GM21515 (cell line): ENCODE data around the gene FBF1.

Experiments used
- ATAC-seq: cut with Tn5 transposase; IDR thresholded peaks from one replicate; pipeline ENCODE4 v1.9.1; 2021; ENCODE audit not compliant: unreplicated experiment

The FBF1 gene

DNA sequence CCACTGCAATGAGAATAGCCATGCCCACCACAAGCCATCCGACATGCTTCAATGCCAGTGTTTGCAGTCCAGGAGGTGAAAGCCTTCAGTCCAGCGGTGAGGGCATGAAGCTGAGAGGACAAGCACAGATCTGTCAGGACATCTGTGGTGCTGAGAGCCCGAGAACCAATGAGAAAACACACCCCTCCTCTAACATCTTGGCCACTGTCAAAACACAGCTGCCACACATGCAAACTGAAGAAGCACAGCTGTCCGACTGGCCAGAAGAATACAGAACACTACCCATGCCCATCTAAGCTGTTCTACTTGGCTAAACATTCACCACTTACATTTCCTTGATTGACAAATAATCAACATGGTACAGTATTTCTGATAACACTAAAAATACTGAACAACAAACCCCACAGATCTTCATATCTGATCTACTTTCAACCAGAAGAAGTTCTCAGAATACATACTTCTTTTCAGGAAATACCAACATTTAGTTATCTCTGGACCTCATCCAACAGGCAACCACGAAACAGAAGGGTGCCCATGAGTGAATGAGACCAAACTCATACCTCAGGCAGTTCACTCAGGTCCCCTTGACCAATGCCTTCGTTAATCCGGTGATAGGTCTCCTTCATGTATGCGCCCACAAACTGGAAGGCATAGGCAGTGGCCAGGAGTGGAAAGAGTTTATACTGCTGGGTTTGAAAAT lies 10.2 kb upstream of the FBF1 start:
- ATAC-seq, result no peak

DNA sequence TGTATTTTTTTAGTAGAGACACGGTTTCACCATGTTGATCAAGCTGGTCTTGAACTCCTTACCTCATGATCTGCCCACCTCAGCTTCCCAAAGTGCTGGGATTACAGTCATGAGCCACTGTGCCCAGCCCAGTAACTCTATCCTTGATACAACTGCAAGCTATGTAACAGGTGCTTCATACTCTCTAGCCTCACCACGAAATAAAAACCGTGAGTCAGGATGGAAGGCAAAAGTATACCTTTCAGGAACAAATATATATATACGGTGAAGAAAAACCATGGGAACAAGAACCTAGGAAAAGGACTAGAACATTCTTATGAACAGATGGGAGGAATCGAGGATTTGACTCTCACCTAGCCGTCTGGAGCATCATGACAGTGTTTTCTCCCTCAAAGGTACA lies 9.6 kb upstream of the FBF1 start:
- no peak for ATAC-seq

DNA sequence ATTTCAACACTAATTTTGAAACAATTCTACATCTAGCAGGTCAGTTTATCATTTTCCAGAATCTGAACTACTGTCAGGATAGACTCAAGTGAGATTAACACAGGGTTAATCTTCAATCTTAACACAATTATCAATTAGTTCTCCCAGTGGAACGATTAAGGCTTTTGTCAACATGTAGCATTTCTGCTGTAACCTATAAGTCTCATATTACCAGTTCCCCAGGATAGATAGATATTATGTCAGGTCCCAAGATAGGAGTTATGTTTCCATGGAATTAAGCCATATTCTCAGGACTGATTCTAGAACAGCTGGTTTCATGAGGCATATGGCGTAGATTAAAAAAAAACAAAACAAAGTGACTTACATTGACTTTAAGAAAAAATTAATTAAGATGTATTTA lies 4.4 kb upstream of the FBF1 start:
- no peak for ATAC-seq

DNA sequence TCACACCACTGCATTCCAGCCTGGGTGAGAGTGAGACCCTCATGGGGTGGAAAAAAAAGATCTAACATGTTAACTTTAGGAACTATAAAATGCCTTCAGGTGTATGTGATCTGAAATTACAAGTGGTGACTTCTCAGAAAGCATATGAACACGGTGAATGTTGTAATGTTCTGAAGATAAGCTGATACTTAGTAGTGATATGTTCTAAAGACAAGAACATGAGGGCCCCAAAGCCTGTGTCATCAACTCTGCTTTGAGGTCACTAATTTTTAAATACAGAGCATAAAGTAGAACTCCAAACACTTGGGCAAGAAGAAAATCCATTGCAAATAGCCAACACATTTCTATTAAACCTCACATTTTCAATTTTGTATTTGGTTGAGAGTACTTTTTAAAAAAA lies 2.6 kb upstream of the FBF1 start:
- ATAC-seq, result no peak

DNA sequence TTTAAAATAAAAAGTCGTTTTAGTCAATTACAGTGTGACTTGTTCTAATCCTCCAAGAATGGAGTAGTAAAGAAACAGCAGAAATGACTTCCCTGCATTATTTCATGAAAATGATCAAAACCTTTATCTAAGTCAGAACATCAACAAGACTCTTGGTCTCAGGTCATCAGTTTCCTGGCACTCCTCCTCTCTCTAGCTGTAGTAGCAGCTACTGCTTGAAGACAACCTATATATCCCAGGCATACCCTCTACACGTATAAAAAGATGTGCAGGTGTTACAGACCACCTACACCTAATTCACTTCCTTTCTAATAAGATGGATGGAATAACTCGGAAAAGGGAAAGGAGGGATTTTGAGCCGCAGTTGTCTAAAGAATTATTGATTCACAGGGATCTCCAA lies 1.6 kb upstream of the FBF1 start:
- ATAC-seq, result no peak

DNA sequence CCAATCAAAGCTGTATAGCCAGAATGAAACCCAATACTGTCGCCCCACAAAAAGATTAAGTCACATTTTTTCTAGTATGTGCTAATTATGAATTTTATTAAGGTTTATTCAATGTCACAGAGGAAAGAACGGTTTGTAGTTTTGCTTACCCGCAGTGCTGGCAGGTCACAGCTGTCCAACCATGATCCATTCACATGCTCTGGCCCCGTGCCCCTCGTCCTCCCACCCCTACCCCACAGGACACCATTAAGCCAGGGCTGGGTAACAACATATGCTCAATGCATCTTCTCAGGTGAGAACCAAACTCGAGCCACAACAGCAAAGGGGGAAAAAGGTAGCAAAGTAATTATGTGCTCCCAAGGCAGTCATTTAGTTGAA lies 589 bp upstream of the FBF1 start:
- ATAC-seq, result no peak

DNA sequence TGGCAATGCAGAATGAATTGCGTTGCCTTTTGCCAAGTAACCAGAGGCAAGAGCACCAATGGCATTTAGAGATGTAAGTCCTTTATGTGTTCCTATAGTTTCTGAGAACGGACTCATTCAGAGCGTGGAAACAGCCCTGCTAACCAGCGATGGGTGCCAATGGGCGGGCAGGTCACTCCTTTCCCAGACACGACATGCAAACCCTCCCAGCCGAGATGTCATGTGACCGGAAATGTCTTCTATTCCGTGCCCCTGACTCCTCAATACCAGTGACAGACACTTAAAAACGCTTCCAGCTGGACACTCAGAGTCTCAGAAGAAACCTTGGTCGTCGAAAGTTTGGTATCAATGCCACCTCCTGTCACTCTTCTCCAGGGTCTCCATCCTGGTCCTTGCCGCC lies 3.2 kb downstream of the FBF1 start:
- no peak for ATAC-seq

DNA sequence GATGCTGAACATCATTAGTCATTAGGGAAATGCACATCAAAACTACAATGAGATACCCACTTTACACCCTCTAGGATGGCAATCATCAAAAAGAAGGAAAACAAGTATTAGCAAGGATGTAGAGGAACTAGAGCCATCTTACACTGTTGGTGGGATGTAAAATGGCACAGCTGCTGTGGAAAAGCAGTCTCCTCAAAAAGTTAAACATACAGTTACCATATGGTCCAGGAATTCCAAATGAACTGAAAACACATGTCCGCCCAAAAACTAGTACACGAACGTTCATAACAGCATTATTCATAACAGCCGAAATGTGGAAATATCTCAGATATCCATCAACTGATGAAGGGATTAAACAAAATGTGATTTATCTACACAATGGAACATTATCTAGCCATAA lies 7.0 kb downstream of the FBF1 start:
- no peak for ATAC-seq

DNA sequence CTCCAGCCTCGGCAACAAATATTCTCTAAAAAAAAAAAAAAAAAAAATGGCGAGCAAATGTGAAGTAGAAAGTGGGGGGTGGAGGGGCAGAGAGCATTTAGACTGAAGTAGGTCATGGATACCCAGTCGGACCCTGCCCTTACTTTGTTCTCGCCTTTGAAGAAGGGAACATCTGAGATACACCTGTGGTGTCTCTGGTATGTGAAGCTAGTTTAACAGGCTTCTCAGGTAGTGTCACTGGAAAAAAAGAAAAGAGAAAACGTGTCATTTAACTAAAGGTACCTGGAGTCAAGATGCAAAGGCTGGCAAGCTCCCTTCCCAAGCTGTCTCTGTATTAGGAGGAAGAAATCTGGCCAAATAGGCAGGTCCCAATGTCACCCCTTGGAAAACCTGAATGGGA lies 8.0 kb downstream of the FBF1 start:
- no peak for ATAC-seq

DNA sequence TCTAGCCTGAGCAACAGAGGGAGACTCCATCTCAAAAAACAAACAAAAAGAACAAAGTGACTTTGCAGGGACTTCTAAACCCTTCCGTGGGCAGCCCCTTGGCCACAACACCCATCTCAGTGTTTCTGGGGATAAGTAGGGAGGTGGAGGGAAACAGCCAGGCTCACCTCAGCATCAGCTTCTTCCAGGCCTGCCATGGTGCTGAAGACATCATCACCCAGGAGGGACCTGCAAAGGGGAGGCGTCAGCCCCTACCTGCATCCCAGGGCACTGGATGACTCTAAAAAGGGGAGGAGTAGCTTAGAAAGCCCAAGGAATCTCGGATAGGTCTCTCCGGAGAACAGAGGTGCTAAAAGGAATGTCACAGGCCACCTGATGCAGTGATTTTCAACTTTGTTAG lies 9.8 kb downstream of the FBF1 start:
- no peak for ATAC-seq

DNA sequence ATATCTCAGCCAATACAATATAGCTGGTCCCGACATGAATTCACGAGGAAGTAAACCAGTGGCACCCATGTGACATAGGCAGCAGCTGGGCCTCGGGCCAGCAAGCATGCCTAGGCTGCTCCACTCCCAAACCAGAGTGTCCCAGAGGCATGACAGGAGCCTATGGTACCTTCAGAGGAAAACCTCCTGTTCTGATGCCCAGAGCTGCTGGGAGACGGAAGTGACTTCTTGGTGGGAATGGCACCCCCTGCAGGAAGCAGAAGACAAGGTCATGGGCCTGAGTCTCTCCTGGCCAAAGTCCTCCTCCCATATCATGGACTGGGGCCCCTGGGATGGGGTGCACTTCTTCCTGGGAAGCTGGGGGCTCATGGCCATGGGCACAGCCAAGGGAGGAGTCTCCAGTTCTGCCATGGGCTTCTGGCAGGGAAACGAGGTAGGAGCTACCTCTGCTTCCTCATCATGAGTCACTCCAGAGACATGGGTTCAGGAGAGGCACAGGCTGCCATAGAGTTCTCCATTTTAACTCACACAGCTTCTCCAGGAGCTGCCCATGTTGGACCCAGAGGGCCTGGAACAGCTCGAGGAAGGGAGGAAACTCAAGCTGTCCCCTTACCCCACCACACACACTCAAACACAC lies 13.4 kb downstream of the FBF1 start:
- ATAC-seq, result no peak

DNA sequence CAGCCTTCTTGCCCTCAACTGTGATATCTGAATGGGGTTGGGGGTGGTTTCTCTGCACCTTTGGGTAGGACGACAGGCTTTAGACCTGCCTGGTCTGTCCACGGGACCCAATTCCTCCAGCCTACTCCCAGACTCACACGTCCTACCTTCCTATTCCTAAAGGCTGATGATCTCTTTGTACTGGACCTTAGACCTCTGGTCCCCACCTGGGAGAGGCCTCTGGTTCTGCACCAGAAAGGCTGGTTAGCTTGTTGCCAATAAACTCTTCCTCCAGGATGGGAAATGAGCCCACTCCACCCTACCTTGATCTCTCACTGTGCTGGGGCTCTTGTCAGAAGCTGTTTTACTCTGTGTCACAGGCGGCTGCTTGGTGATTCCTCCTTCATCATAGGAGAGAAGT lies 14.4 kb downstream of the FBF1 start:
- no peak for ATAC-seq

DNA sequence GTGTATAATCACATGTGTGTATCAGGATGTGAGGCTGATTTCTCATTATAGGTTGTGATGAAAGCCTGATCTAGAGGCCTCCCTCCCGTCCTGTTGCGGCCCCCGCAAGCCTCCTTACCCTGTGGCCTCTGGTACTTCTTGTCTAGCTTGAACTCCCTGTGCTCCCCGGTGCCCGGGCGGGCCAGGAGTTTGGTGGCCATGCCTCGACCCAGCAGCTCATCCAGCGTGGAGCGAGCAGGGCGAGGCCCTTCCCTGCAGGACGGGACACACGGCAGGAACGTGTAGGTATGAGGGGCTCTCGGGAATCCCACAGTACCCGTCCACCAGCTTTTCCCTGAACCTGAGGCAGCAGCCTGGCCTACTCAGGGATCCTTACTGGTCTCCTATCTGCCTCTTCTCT lies 14.9 kb downstream of the FBF1 start:
- ATAC-seq, result no peak

DNA sequence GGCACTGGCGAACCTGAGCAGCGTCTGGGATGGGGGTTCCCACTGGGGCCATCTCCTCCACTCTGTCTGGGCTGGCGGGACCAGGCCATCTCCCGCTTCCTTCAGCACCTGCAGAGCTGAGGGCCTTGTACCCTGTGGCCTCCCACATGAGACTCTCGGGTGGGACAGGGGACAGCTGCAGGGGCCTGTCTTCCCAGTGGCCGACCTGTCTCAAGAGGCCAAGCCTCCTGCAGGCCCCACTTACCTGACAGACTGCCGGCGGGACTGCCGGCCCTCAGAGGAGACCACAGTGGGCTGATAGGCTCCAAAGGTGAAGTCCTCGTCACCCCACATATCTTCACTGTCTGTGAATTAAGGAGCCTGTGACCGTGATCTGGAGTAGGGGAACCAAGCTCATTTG lies 15.7 kb downstream of the FBF1 start:
- no peak for ATAC-seq

DNA sequence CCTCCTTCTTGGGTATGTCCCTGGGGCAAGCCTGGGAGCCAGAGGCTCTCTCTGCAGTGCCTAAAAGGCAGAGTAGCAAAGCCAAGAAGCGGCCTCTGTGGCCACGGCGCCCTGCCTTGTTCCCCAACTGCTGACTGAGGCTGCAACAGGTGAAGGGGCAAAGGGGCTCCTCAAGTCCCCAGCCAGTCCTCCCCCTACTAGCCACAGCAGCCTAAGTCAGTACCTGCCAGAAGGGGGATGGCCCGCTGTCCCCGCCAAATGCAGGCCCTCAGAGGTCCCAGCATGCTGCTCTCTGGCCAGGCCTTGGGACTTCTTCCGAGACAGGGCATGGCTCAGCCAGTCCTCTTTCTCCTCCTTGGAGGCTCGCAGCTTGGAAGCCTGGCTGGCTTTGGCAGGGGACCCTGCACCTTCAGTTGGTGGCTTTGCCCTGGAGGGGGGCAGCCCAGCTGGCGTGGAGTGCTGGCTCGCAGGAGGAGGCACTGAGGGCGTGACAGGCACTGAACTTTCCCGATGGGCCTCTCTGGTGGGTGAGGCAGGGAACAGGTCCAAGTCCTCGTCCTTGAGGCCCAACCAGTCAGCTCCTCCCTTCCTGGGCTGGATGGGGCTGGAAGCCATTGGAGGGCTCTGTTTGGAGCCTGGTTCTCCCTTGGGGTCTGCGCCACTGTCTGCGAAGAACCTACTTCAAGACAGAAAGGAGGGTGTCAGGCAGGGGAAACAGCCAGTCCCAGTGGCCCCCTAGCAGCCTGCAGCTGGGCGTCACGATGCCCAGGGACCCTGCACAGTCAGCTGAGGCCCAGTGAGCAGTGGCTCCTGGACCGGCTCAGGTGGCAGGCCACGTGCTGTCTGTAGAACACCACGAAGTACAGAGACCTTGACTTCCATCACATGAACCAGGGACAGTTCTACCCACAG lies 17.6 kb downstream of the FBF1 start:
- ATAC-seq, result no peak

DNA sequence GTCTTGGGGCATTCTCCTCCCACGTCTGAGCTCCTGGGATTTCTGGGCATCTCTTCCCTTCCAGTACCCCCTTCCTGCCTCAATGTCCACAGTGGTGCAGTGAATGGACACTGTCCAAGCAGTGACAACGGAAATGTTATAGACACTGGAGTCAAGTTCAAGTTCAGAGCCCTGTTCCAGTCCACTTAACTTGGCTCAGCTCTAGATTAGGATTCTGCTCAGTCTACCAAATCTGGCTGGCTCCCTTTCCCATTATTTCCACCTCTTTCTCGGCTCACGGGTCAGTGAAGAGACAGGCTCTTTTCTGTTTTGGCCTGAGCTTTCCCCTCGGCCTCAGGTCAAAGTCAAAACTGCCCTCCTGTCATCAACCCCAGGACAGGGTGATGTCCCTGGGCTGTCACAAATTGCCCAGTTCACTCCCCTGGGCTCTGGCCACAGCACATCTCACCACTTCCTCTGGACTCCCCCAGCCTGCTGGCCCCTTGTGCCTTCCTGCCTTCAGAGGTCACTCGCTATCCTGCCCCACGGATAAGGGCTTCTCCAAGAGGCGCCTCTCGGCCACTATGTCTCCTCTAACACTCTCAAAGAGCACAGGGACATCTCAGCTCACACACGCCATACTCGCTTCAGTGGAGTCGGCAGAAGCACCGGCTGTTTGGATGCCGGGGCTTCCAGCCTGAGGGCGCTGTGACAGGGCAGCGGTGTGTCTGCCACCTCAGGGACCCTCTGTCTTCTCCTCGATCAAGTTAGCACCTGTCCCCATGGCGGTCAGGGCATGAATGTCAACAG lies 18.5 kb downstream of the FBF1 start:
- no peak for ATAC-seq

DNA sequence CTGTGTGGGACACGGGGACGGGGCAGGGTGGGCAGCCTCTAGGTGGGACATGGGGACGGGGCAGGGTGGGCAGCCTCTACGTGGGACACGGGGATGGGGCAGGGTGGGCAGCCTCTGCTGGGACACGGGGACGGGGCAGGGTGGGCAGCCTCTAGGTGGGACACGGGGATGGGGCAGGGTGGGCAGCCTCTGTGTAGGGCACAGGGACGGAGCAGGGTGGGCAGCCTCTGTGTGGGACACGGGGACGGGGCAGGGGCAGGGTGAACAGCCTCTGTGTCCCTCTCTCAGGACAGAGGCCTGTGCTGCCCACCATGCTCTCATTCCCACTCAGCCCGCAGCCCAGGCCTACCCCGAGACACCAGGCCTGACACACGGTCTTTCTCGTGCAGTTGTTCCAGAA lies 19.2 kb downstream of the FBF1 start:
- no peak for ATAC-seq

DNA sequence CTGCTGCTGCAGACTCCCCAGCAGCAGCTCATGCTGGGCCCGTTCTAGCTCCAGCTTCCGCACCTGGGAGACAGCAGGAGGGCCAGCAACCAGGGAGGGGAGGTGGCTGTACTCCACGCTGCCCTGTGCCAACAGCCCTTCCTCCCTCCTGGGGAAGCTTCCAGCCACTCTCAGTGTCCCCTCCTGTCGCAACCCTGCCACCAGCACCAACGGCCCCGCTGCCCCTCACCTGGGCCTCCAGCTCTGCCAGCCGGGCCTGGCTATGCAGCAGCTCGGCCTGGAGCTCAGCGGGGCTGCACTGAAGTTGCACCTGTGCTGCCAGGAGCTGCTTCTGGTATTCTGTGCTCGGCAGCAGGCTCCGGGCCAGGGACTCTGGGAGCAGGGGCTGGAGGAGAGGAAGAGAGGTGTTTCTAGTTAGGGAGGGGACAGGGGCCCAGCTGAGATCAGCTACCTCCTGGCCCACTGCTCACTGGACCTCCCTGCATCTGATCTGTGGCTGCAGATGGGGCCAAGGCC lies 20.7 kb downstream of the FBF1 start:
- no peak for ATAC-seq

DNA sequence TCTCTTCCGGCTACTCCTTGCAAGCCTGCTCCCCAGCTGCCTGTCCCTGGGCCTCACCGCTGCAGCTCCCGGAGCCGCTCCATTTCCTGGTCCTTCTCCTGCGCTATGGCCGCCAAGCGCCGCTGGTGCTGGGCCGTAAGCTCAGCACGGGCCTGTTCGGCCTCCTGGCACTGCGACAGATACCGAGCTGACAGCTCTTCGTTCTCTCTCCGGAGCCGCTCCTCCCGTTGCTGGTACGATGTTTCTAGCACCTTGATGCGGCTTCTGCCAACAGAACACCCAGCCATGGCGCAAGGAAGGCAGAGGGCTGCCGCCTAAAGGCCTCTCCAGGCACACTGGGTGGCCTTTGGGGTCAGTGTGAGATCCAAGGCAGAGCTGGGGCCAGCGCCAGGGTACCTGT lies 21.2 kb downstream of the FBF1 start:
- no peak for ATAC-seq

DNA sequence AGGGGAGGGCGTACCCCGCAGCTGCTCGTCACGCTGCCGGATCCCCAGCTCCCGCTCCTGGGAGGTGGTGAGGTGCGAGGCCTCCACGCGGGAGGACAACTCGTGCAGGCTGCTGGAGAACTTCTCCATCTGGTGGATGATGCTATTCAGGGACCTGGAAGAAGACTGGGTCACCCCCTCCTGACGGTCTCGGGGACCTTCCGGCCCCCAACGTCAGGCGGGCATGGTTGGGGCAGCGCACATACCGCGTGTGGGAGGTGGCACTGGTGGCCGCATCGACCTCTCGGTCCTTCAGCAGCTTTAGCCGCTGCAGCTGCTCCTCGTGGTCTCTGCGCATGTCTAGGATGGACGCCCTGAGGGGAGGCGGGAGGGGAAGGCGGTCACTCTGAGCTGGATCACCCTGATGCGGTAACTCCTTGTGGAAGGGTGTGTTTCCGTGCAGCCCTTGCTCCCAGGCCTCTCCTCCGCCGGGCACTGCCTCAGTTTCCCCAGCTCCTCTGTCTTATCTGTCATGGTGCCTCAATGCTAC lies 22.9 kb downstream of the FBF1 start:
- no peak for ATAC-seq
